GM18867 (cell line): ENCODE measurements around the gene FIBP.
A peak's percentile ranks its signal among the peaks of the same experiment; 100 is the strongest.

Source experiments
- ATAC-seq: cut with Tn5 transposase; IDR thresholded peaks from one replicate; pipeline ENCODE4 v1.9.1; 2021; ENCODE audit warnings: mild to moderate bottlenecking, moderate library complexity; ENCODE audit not compliant: unreplicated experiment

Gene FIBP

GRCh38 chr11:65891219-65892136 lies 3.2 kb upstream of the FIBP start:
- ATAC-seq: no peak

- peak; percentile 53 for ATAC-seq
These were observed 2.3 kb upstream of the FIBP start, which contains the start of gene CCDC85B for GRCh38 chr11:65890324-65891218. TSS of gene CCDC85B (plus strand) at chr11:65890673. CDS start at chr11:65890784, 111 bp downstream.

GRCh38 chr11:65887723-65888162 lies 528 bp downstream of the FIBP start:
- ATAC-seq: peak; percentile 1

- no peak for ATAC-seq
These were observed 1.2 kb downstream of the FIBP start for GRCh38 chr11:65886826-65887722.

GRCh38 chr11:65885808-65886536 lies 2.3 kb downstream of the FIBP start:
- no peak for ATAC-seq

GRCh38 chr11:65885231-65885630 lies 3.0 kb downstream of the FIBP start:
- ATAC-seq: no peak

GRCh38 chr11:65884716-65885092 lies 3.6 kb downstream of the FIBP start:
- ATAC-seq: peak; percentile 33

- no peak for ATAC-seq
These were observed 4.2 kb downstream of the FIBP start for GRCh38 chr11:65883786-65884715.

- no peak for ATAC-seq
These were observed 5.1 kb downstream of the FIBP start for GRCh38 chr11:65883058-65883761.

GRCh38 chr11:65882120-65883057 lies 5.9 kb downstream of the FIBP start:
- no peak for ATAC-seq

GRCh38 chr11:65880844-65881421 lies 7.3 kb downstream of the FIBP start:
- ATAC-seq: no peak

GRCh38 chr11:65880027-65880426 lies 8.2 kb downstream of the FIBP start:
- ATAC-seq: no peak

- no peak for ATAC-seq
These were observed 8.7 kb downstream of the FIBP start, which contains the start of gene CTSW for GRCh38 chr11:65879617-65880016. TSS of gene CTSW (plus strand) at chr11:65879837. CDS start at chr11:65879855, 18 bp downstream.

GRCh38 chr11:65873318-65874156 lies 14.7 kb downstream of the FIBP start:
- ATAC-seq: peak; percentile 82

GRCh38 chr11:65872586-65873317 lies 15.5 kb downstream of the FIBP start, which contains the start of gene EFEMP2:
TSS of gene EFEMP2 (minus strand) at chr11:65872800. CDS start at chr11:65872354, 446 bp downstream.
- ATAC-seq: no peak
